ENCODE measurements around the gene GASK1A.

DNA sequence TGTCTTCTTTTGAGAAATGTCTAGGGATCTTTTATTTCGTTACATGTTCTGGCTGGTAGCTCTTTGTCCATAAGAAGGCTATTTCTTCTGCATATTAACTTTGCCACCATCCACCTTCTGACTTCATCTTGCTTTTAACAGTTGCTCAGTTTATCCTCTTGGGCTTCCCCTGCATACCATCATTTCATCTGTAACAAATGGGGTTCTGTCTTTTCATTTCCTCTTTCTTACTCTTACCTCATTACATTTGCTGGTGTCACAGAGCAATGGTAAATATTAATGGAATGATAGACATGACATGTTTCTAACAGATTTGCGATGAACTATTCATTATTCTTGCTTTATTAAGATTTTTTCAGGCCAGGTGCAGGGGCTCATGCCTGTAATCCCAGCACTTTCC is 62.4 kb downstream of the GASK1A start:
- TF ChIP-seq, protein P1, sequence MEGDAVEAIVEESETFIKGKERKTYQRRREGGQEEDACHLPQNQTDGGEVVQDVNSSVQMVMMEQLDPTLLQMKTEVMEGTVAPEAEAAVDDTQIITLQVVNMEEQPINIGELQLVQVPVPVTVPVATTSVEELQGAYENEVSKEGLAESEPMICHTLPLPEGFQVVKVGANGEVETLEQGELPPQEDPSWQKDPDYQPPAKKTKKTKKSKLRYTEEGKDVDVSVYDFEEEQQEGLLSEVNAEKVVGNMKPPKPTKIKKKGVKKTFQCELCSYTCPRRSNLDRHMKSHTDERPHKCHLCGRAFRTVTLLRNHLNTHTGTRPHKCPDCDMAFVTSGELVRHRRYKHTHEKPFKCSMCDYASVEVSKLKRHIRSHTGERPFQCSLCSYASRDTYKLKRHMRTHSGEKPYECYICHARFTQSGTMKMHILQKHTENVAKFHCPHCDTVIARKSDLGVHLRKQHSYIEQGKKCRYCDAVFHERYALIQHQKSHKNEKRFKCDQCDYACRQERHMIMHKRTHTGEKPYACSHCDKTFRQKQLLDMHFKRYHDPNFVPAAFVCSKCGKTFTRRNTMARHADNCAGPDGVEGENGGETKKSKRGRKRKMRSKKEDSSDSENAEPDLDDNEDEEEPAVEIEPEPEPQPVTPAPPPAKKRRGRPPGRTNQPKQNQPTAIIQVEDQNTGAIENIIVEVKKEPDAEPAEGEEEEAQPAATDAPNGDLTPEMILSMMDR (IDR thresholded peaks at IDR 0.05; ENCODE audit: low read depth, low read length): no peak
- no peak for TF ChIP-seq EZH2phosphoT487 (IDR thresholded peaks at IDR 0.05; ENCODE audit: low read depth)

Measured in OCI-LY3 (cell line).